GM19239 (cell line): ENCODE data around the gene INPP5A.

ENCODE experiments used
- DNase-seq: peaks from one replicate; pipeline ENCODE4 v3.0.0; 2011; ENCODE audit warnings: low spot score; ENCODE audit not compliant: insufficient read length
- FAIRE-seq: peaks from 2 replicates; lab custom pipeline; 2011; peaks lifted over from hg19 to GRCh38; lab: Jason Lieb, UNC

The INPP5A gene

GRCh38 chr10:132802048-132802447 lies 264.5 kb downstream of the INPP5A start:
- FAIRE-seq (no peak), DNase-seq (no peak)

- DNase-seq (no peak), FAIRE-seq (no peak)
Measured at GRCh38 chr10:132802694-132803320, 265.2 kb downstream of the INPP5A start.

GRCh38 chr10:132803416-132804210 lies 266.0 kb downstream of the INPP5A start:
- FAIRE-seq, result no peak

GRCh38 chr10:132804287-132804686 lies 266.7 kb downstream of the INPP5A start:
- DNase-seq, result no peak
- no peak for FAIRE-seq

More at GRCh38 chr10:132803416-132804210, 266.0 kb downstream of the INPP5A start:
- DNase-seq, result no peak

- FAIRE-seq (no peak), DNase-seq (no peak)
Measured at GRCh38 chr10:132804785-132805426, 267.3 kb downstream of the INPP5A start.

DNA sequence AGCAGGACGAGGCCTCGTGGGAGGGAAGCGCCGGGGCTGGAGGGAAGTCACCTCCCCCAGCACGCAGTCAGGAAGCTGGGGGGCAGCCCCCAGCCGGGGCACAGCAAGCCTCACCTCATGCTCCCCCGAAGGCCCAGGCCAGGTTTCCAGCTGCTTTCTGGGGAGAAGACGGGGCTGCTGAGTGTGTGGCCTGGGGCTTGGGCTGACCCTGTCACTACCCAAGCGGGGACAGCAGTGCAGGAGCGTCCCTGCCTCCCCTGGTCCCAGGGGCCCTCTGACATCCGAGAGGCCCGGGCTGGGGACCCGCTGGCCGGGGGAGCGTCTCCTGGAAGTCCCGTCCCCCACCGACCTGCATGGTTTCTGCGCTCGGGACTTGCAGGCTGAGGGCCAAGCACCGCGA lies 268.0 kb downstream of the INPP5A start:
- FAIRE-seq (no peak), DNase-seq (no peak)

DNA sequence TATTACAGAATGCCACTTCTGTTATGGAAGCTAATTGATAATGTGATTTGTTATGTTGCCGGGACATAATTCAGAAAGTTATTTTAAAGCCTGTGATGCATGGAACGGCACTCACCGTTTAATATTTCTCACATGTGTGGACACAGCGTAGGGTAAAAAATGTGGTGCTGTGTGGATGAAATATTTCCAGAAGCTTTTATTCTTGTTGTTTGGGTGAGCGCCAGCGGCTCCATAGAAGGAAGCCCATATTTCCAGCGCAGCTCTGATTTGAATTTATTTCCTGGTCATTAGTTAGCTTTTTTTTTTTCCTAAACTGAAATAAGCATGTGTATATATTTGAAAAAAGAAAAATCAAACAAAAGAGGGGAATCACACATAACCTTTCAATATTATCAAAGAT lies 268.5 kb downstream of the INPP5A start:
- DNase-seq (no peak), FAIRE-seq (no peak)

GRCh38 chr10:132806561-132807003 lies 269.0 kb downstream of the INPP5A start:
- FAIRE-seq, result no peak

GRCh38 chr10:132807621-132808049 lies 270.0 kb downstream of the INPP5A start:
- FAIRE-seq, result no peak
- DNase-seq, result no peak

More at GRCh38 chr10:132806561-132807003, 269.0 kb downstream of the INPP5A start:
- no peak for DNase-seq

- DNase-seq, result no peak
Measured at GRCh38 chr10:132808383-132809231, 271.0 kb downstream of the INPP5A start.

DNA sequence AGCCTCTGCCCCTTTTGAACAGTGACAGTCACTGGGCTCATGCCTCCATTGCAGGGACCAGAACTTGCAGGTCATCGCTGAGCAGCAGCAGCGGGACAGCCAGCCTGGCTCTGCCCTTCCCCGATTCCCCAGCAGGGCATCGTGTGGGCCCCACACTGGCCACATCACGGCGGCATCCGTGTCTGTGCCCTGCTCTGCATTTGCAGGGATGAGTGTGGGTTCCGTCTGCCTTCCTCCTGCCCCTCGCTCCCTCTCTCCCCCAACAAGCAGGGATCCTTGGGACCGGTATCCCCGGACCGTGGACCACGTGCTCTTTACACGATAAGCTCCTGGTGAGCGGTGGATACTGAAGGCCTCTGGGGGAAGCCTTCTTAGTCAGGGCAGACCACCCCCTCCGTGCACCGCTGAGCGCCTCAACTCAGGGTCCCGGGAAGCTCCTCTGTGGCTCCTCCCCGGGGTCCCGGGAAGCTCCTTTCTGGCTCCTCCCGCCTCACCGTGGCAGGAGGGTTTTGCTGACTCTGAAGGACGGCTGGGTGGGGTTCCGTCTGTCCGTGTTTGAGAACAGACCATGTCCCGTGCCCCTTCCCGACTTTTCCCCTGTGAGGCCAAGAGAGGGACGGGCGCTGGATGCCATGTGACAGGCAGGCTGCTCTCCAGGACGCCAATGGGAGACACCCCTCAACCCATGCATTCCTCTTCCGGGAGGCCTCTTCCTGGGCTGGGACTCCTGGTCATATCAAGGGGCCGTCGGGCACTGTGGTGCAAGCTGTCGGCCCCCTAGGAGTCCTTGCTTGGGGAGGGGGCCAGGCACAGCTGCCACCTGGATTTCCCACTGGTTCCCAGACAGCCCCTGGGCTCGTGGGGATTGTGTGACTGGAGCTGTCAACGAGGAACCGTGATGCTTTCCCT lies 271.9 kb downstream of the INPP5A start:
- DNase-seq (no peak), FAIRE-seq (no peak)

More at GRCh38 chr10:132808383-132809231, 271.0 kb downstream of the INPP5A start:
- no peak for FAIRE-seq

DNA sequence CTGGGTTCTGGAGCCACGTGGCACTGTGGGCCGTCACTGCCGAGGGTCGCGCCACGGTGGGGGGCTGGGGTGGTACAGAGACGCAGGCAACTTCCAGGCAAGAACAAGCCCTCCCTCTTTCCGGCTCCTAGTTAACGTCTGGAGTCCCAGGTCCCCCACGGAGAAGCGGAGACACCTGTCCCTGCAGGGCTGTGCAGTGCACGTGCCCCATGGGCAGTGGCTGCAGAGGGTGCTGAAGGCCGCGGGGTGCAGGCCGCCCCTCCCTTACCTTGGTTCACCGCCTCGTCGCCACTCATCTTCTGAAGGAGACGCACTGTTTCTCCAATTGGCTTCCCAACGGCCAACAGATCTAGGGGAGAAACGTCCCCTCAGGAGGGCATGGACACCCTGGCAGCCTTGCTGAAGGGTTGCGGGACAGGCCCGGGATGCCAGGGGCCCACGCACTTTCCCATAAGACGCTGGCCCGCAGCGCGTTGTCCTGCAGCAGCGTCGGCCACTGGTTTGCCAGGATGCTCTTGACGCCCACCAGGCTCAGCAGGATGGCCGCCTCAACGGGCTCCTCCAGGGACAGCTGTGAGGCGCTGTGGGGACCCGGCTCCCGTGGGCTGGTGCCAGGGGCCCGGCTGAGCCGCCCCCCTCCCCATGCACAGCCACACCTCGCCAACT lies 272.7 kb downstream of the INPP5A start:
- no peak for DNase-seq
- no peak for FAIRE-seq

GRCh38 chr10:132810807-132811700 lies 273.5 kb downstream of the INPP5A start:
- no peak for FAIRE-seq
- no peak for DNase-seq

GRCh38 chr10:132811891-132812481 lies 274.4 kb downstream of the INPP5A start:
- FAIRE-seq (no peak), DNase-seq (no peak)

DNA sequence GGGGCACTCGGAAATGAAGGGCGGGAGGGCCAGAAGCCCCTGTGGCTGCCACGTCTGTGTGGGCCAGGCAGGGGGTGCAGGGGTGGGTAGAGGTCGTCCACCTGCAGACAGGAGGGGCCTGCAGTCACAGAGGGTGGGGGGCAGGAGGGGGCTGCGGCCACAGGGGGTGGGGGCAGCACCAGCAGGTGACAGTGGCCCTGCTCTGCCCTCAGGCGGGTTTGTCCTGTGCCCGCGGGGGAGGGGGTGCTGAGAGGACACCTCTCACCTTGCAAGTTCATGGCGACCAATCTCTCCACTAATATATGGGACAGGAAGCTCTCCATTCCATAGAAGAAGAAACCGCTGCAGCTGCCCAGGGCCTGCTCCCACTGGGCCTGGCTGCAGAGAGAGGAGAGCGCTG lies 274.9 kb downstream of the INPP5A start:
- FAIRE-seq (no peak), DNase-seq (no peak)

DNA sequence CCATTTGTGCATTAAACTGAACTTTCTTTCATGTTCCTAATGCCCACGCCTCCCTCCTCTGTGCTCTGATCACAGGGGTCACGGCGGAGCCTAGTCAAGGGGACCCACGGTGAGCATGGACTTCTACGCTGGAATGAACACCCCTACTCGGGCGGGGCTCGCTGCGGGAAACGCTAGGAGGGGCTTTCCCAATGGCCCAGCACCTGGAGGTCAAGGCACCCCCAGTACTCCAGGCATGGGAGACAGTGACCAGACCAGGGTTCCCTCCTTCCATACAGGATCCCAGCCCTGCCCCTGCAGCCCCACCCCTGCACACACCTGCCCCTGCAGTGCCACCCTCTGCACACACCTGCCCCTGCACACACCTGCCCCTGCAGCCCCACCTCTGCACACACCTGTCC lies 275.4 kb downstream of the INPP5A start:
- DNase-seq (no peak), FAIRE-seq (no peak)
